ENCODE results near the gene TLN1. TPM values are rescaled to one million over a fixed set of nuclear protein-coding genes. Genes with fewer than 3 reads are reported as not detected.

The TLN1 gene
- total RNA-seq, 1 experiment from 2014 or later = 109 TPM

DNA sequence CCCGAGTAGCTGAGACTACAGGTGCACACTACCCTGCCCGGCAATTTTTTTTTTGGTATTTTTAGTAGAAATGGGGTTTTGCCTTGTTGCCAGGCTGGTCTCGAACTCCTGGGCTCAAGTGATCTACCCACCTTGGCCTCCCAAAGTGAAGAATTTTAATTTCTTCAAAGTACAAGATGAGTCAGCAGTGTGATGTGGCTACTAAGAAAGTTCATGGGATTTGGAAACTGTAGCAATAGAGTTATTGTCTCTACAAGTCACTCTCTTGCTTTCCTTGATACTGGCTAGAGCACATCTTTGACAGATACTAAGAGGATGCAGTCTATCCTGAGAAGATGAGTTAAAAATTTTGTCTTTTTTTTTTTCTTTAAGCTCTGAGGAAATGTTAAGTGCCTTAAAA lies 2.1 kb upstream of the TLN1 start:
- no peak overlapping the region for H3K27ac Mint-ChIP-seq
- TF ChIP-seq, protein P1, sequence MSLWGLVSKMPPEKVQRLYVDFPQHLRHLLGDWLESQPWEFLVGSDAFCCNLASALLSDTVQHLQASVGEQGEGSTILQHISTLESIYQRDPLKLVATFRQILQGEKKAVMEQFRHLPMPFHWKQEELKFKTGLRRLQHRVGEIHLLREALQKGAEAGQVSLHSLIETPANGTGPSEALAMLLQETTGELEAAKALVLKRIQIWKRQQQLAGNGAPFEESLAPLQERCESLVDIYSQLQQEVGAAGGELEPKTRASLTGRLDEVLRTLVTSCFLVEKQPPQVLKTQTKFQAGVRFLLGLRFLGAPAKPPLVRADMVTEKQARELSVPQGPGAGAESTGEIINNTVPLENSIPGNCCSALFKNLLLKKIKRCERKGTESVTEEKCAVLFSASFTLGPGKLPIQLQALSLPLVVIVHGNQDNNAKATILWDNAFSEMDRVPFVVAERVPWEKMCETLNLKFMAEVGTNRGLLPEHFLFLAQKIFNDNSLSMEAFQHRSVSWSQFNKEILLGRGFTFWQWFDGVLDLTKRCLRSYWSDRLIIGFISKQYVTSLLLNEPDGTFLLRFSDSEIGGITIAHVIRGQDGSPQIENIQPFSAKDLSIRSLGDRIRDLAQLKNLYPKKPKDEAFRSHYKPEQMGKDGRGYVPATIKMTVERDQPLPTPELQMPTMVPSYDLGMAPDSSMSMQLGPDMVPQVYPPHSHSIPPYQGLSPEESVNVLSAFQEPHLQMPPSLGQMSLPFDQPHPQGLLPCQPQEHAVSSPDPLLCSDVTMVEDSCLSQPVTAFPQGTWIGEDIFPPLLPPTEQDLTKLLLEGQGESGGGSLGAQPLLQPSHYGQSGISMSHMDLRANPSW (CRISPR knock-in tag; conservative IDR thresholded peaks at IDR 0.05; ENCODE audit: low read depth) = no peak
- no peak for TF ChIP-seq E2F5 (CRISPR knock-in tag; IDR thresholded peaks at IDR 0.05)
- TF ChIP-seq E2F4 (CRISPR knock-in tag; IDR thresholded peaks at IDR 0.05; ENCODE audit: borderline replicate concordance, low read depth) = no peak
- TF ChIP-seq ARID4B (CRISPR knock-in tag; IDR thresholded peaks at IDR 0.05; ENCODE audit: borderline replicate concordance) = no peak
- TF ChIP-seq, protein P2, sequence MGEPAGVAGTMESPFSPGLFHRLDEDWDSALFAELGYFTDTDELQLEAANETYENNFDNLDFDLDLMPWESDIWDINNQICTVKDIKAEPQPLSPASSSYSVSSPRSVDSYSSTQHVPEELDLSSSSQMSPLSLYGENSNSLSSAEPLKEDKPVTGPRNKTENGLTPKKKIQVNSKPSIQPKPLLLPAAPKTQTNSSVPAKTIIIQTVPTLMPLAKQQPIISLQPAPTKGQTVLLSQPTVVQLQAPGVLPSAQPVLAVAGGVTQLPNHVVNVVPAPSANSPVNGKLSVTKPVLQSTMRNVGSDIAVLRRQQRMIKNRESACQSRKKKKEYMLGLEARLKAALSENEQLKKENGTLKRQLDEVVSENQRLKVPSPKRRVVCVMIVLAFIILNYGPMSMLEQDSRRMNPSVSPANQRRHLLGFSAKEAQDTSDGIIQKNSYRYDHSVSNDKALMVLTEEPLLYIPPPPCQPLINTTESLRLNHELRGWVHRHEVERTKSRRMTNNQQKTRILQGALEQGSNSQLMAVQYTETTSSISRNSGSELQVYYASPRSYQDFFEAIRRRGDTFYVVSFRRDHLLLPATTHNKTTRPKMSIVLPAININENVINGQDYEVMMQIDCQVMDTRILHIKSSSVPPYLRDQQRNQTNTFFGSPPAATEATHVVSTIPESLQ (CRISPR knock-in tag; IDR thresholded peaks at IDR 0.05) = no peak
- no peak for TF ChIP-seq EMX1 (CRISPR knock-in tag; IDR thresholded peaks at IDR 0.05)
- TF ChIP-seq ATF1 (CRISPR knock-in tag; IDR thresholded peaks at IDR 0.05) = no peak
- TF ChIP-seq RORB (CRISPR knock-in tag; IDR thresholded peaks at IDR 0.05) = no peak
- TF ChIP-seq, protein P3, sequence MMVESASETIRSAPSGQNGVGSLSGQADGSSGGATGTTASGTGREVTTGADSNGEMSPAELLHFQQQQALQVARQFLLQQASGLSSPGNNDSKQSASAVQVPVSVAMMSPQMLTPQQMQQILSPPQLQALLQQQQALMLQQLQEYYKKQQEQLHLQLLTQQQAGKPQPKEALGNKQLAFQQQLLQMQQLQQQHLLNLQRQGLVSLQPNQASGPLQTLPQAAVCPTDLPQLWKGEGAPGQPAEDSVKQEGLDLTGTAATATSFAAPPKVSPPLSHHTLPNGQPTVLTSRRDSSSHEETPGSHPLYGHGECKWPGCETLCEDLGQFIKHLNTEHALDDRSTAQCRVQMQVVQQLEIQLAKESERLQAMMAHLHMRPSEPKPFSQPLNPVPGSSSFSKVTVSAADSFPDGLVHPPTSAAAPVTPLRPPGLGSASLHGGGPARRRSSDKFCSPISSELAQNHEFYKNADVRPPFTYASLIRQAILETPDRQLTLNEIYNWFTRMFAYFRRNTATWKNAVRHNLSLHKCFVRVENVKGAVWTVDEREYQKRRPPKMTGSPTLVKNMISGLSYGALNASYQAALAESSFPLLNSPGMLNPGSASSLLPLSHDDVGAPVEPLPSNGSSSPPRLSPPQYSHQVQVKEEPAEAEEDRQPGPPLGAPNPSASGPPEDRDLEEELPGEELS (CRISPR knock-in tag; IDR thresholded peaks at IDR 0.05) = no peak
- TF ChIP-seq TEAD4 (CRISPR knock-in tag; IDR thresholded peaks at IDR 0.05) = no peak
- DNase-seq (ENCODE audit: low spot score) (no peak), ATAC-seq (no peak)
- ChIA-PET POLR2A (no interaction called here), CTCF (no interaction called here)
- H3K4me1 Mint-ChIP-seq = peaks cover 14% of the 10 kb centered on the region
- no peaks in the 10 kb centered on the region for H3K9me3 Mint-ChIP-seq
- H3K27me3 Mint-ChIP-seq (ENCODE audit: low read depth) = no peaks in the 10 kb centered on the region
- H3K4me3 Mint-ChIP-seq = no peak overlapping the region
- H3K36me3 Mint-ChIP-seq = peaks cover 40% of the 10 kb centered on the region

All from WTC11 (cell line).